Measurements from ENCODE around the gene ZBTB40. TPM values are rescaled to one million over a fixed set of nuclear protein-coding genes. Genes with fewer than 3 reads are reported as not detected.

The ZBTB40 gene
- total RNA-seq, 2 experiments from 2014 or later, result 11.8 to 12.9 TPM

GRCh38 chr1:22500058-22500457 is 48.4 kb downstream of the ZBTB40 start:
- Mint-ChIP-seq H3K27me3 (no peaks in the 10 kb centered on the region), H3K9me3 (no peaks in the 10 kb centered on the region), H3K27ac (no peak overlapping the region), H3K36me3 (peaks cover 23% of the 10 kb centered on the region), H3K4me1 (ENCODE audit: low read depth) (no peaks in the 10 kb centered on the region), H3K4me3 (no peak overlapping the region)
- intact Hi-C loops (cut with micrococcal nuclease), result no loop called here
- DNase-seq, result no peak
- ChIA-PET POLR2A (no interaction called here), CTCF (no interaction called here)

GRCh38 chr1:22500471-22500870 is 48.8 kb downstream of the ZBTB40 start:
- H3K27me3 Mint-ChIP-seq, result no peaks in the 10 kb centered on the region
- no peaks in the 10 kb centered on the region for H3K4me1 Mint-ChIP-seq (ENCODE audit: low read depth)
- DNase-seq, result no peak
- peaks cover 25% of the 10 kb centered on the region for H3K36me3 Mint-ChIP-seq
- intact Hi-C loops (cut with micrococcal nuclease), result no loop called here
- ChIA-PET POLR2A (no interaction called here), CTCF (no interaction called here)
- H3K4me3 Mint-ChIP-seq, result no peak overlapping the region
- no peak overlapping the region for H3K27ac Mint-ChIP-seq
- H3K9me3 Mint-ChIP-seq, result no peaks in the 10 kb centered on the region

GRCh38 chr1:22502202-22502601 is 50.6 kb downstream of the ZBTB40 start:
- no peak overlapping the region for H3K27ac Mint-ChIP-seq
- H3K4me1 Mint-ChIP-seq (ENCODE audit: low read depth), result no peaks in the 10 kb centered on the region
- H3K27me3 Mint-ChIP-seq, result no peaks in the 10 kb centered on the region
- ChIA-PET POLR2A (no interaction called here), CTCF (no interaction called here)
- intact Hi-C loops (cut with micrococcal nuclease), result no loop called here
- no peak overlapping the region for H3K4me3 Mint-ChIP-seq
- H3K36me3 Mint-ChIP-seq, result peaks cover 31% of the 10 kb centered on the region
- H3K9me3 Mint-ChIP-seq, result no peaks in the 10 kb centered on the region
- DNase-seq, result no peak

GRCh38 chr1:22503721-22504410 is 52.2 kb downstream of the ZBTB40 start:
- no peak for DNase-seq
- Mint-ChIP-seq H3K4me1 (ENCODE audit: low read depth) (no peaks in the 10 kb centered on the region), H3K9me3 (no peaks in the 10 kb centered on the region), H3K4me3 (no peak overlapping the region), H3K27ac (no peak overlapping the region), H3K27me3 (no peaks in the 10 kb centered on the region), H3K36me3 (peaks cover 37% of the 10 kb centered on the region)
- ChIA-PET POLR2A (no interaction called here), CTCF (no interaction called here)
- intact Hi-C loops (cut with micrococcal nuclease), result no loop called here

- H3K27ac Mint-ChIP-seq, result no peak overlapping the region
- ChIA-PET CTCF (no interaction called here), POLR2A (no interaction called here)
- DNase-seq, result no peak
- H3K4me3 Mint-ChIP-seq, result no peak overlapping the region
- intact Hi-C loops (cut with micrococcal nuclease), result no loop called here
- H3K4me1 Mint-ChIP-seq (ENCODE audit: low read depth), result no peaks in the 10 kb centered on the region
- H3K27me3 Mint-ChIP-seq, result no peaks in the 10 kb centered on the region
- H3K36me3 Mint-ChIP-seq, result peaks cover 55% of the 10 kb centered on the region
- H3K9me3 Mint-ChIP-seq, result no peaks in the 10 kb centered on the region
Measured at GRCh38 chr1:22506130-22506692, 54.6 kb downstream of the ZBTB40 start.

- peaks cover 55% of the 10 kb centered on the region for H3K36me3 Mint-ChIP-seq
- H3K4me1 Mint-ChIP-seq (ENCODE audit: low read depth), result no peaks in the 10 kb centered on the region
- H3K9me3 Mint-ChIP-seq, result no peaks in the 10 kb centered on the region
- H3K27ac Mint-ChIP-seq, result no peak overlapping the region
- H3K27me3 Mint-ChIP-seq, result no peaks in the 10 kb centered on the region
- DNase-seq, result no peak
- H3K4me3 Mint-ChIP-seq, result no peak overlapping the region
- intact Hi-C loops (cut with micrococcal nuclease), result no loop called here
- POLR2A ChIA-PET, result no interaction called here
- CTCF ChIA-PET, result interaction anchor here (1.0 kb wide), 1 partner anchor 33 kb away, joined by 3 read pairs; no protein-coding TSS in a partner anchor
Measured at GRCh38 chr1:22507587-22507986, 55.9 kb downstream of the ZBTB40 start.

- Mint-ChIP-seq H3K27me3 (no peaks in the 10 kb centered on the region), H3K27ac (no peak overlapping the region), H3K36me3 (peaks cover 58% of the 10 kb centered on the region), H3K4me1 (ENCODE audit: low read depth) (no peaks in the 10 kb centered on the region), H3K9me3 (no peaks in the 10 kb centered on the region), H3K4me3 (no peak overlapping the region)
- ChIA-PET POLR2A (no interaction called here), CTCF (interaction anchor here (1.0 to 1.1 kb wide), 2 partner anchors 23 to 375 kb away, joined by 3 read pairs; no protein-coding TSS in a partner anchor)
- DNase-seq, result no peak
- intact Hi-C loops (cut with micrococcal nuclease), result no loop called here
Measured at GRCh38 chr1:22508329-22508728, 56.7 kb downstream of the ZBTB40 start.

GRCh38 chr1:22508991-22509390 is 57.3 kb downstream of the ZBTB40 start:
- Mint-ChIP-seq H3K9me3 (no peaks in the 10 kb centered on the region), H3K36me3 (peaks cover 57% of the 10 kb centered on the region)
- POLR2A ChIA-PET, result no interaction called here

GRCh38 chr1:22509815-22510214 is 58.2 kb downstream of the ZBTB40 start:
- POLR2A ChIA-PET, result no interaction called here
- no peak overlapping the region for H3K4me3 Mint-ChIP-seq
- no peak overlapping the region for H3K27ac Mint-ChIP-seq
- no peaks in the 10 kb centered on the region for H3K9me3 Mint-ChIP-seq
- CTCF ChIA-PET, result no interaction called here
- H3K4me1 Mint-ChIP-seq (ENCODE audit: low read depth), result no peaks in the 10 kb centered on the region
- no peak for DNase-seq
- peaks cover 63% of the 10 kb centered on the region for H3K36me3 Mint-ChIP-seq
- no peaks in the 10 kb centered on the region for H3K27me3 Mint-ChIP-seq
- intact Hi-C loops (cut with micrococcal nuclease), result no loop called here

More at GRCh38 chr1:22508991-22509390, 57.3 kb downstream of the ZBTB40 start:
- Mint-ChIP-seq H3K4me3 (no peak overlapping the region), H3K27me3 (no peaks in the 10 kb centered on the region), H3K27ac (no peak overlapping the region), H3K4me1 (ENCODE audit: low read depth) (no peaks in the 10 kb centered on the region)
- no peak for DNase-seq
- intact Hi-C loops (cut with micrococcal nuclease), result no loop called here
- CTCF ChIA-PET, result interaction anchor here (1.0 to 1.1 kb wide), 2 partner anchors 22 to 376 kb away, joined by 3 read pairs; no protein-coding TSS in a partner anchor

GRCh38 chr1:22512873-22513272 is 61.2 kb downstream of the ZBTB40 start:
- DNase-seq, result no peak
- H3K9me3 Mint-ChIP-seq, result no peaks in the 10 kb centered on the region
- peaks cover 62% of the 10 kb centered on the region for H3K36me3 Mint-ChIP-seq
- no peaks in the 10 kb centered on the region for H3K27me3 Mint-ChIP-seq
- CTCF ChIA-PET, result no interaction called here
- intact Hi-C loops (cut with micrococcal nuclease), result no loop called here
- H3K27ac Mint-ChIP-seq, result no peak overlapping the region
- H3K4me1 Mint-ChIP-seq (ENCODE audit: low read depth), result no peaks in the 10 kb centered on the region
- POLR2A ChIA-PET, result no interaction called here
- no peak overlapping the region for H3K4me3 Mint-ChIP-seq

- DNase-seq, result no peak
- CTCF ChIA-PET, result no interaction called here
- H3K36me3 Mint-ChIP-seq, result peaks cover 49% of the 10 kb centered on the region
Measured at GRCh38 chr1:22516906-22517571, 65.4 kb downstream of the ZBTB40 start.

GRCh38 chr1:22517956-22518355 is 66.3 kb downstream of the ZBTB40 start:
- Mint-ChIP-seq H3K4me3 (no peak overlapping the region), H3K9me3 (no peaks in the 10 kb centered on the region), H3K36me3 (peaks cover 48% of the 10 kb centered on the region), H3K27me3 (no peaks in the 10 kb centered on the region), H3K27ac (no peak overlapping the region), H3K4me1 (ENCODE audit: low read depth) (no peaks in the 10 kb centered on the region)
- intact Hi-C loops (cut with micrococcal nuclease), result no loop called here
- ChIA-PET CTCF (no interaction called here), POLR2A (no interaction called here)
- DNase-seq, result no peak

More at GRCh38 chr1:22516906-22517571, 65.4 kb downstream of the ZBTB40 start:
- Mint-ChIP-seq H3K9me3 (no peaks in the 10 kb centered on the region), H3K4me3 (no peak overlapping the region), H3K4me1 (ENCODE audit: low read depth) (no peaks in the 10 kb centered on the region), H3K27me3 (no peaks in the 10 kb centered on the region), H3K27ac (no peak overlapping the region)
- POLR2A ChIA-PET, result no interaction called here
- intact Hi-C loops (cut with micrococcal nuclease), result no loop called here

GRCh38 chr1:22518379-22518778 is 66.7 kb downstream of the ZBTB40 start:
- no peak overlapping the region for H3K4me3 Mint-ChIP-seq

More at GRCh38 chr1:22518379-22518778, 66.7 kb downstream of the ZBTB40 start:
- H3K27ac Mint-ChIP-seq, result no peak overlapping the region
- no peaks in the 10 kb centered on the region for H3K27me3 Mint-ChIP-seq
- H3K9me3 Mint-ChIP-seq, result no peaks in the 10 kb centered on the region
- no peak for DNase-seq
- peaks cover 48% of the 10 kb centered on the region for H3K36me3 Mint-ChIP-seq
- ChIA-PET CTCF (no interaction called here), POLR2A (no interaction called here)
- intact Hi-C loops (cut with micrococcal nuclease), result no loop called here
- no peaks in the 10 kb centered on the region for H3K4me1 Mint-ChIP-seq (ENCODE audit: low read depth)

Measured in activated CD4-positive, alpha-beta memory T cell treated with anti-CD3 and anti-CD28 coated beads for 36 hours (primary cell).